Measurements from ENCODE around the gene TFDP1. TPM values are rescaled to one million over a fixed set of nuclear protein-coding genes. Genes with fewer than 3 reads are reported as not detected.

The TFDP1 gene
- total and polyA plus RNA-seq, 4 donors, result 17.4 to 36.6 (median 33.1) TPM

DNA sequence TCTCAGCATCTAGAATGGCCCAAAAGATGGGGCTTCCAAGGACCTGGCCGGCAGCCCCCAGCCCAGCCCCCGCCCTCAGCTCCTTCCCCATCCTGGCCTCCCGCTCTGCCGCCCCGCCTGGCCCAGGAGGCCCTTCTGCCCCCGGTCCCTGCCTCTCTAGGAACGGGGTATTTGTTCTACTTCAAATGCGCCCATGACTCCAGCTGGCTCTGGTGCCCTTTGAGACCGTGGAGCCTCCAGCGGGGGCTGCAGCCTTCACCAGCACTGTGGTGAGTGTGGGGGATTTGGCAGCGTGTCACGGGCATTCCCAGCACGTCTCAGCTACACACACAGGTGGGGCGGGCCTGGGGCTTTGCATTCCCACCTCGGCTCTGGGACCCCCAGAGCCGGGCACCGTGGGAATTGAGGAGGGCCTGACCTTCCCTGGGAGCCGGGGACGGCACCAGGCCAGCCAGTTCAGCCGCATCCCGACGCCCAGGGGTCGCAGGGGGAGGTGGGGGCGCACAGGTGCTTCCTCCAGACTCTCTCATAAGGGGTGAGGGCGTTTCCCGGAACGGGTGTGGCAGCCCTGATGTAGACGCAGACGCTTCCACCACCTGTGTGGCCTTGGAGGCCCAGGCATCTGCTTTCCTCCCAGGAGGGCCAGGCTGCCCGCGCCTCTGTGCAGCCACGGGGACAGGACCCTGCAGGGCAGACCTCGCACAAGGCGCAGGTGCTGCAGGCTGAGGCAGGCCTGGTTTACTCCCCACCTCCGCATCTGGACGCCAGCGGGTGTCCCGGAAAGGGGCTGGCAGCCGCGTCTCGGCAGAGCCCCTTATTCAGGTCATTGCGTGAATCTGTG is 72.5 kb downstream of the TFDP1 start:
- ATAC-seq (ENCODE audit: low FRiP score) (no peak), DNase-seq (peak; percentile 42 to 70)
- H3K4me1 ChIP-seq (ENCODE audit: control insufficient read depth in 1 of 2, insufficient read depth in 2 of 2, low read length in 2 of 2), result no peaks in the 10 kb centered on the region
- intact Hi-C loops (cut with DNase I), result no loop called here
- WGBS, 2 donors, result 90 to 92% methylated on average over 41 to 42 of the region's 42 CpGs
- no peaks in the 10 kb centered on the region for H3K9me3 ChIP-seq (ENCODE audit: control insufficient read depth, low read length)
- no peaks in the 10 kb centered on the region for H3K36me3 ChIP-seq (ENCODE audit: control insufficient read depth in 1 of 2, insufficient read depth in 2 of 2, low read length in 1 of 2)
- no peak overlapping the region for H3K27ac ChIP-seq (ENCODE audit: low read depth in 1 of 2, low read length in 2 of 2)
- H3K27me3 ChIP-seq (ENCODE audit: control insufficient read depth in 1 of 2, insufficient read depth in 2 of 2, low read length in 1 of 2), result no peaks in the 10 kb centered on the region
- no peak overlapping the region for H3K4me3 ChIP-seq (ENCODE audit: low read length in 2 of 2)

DNA sequence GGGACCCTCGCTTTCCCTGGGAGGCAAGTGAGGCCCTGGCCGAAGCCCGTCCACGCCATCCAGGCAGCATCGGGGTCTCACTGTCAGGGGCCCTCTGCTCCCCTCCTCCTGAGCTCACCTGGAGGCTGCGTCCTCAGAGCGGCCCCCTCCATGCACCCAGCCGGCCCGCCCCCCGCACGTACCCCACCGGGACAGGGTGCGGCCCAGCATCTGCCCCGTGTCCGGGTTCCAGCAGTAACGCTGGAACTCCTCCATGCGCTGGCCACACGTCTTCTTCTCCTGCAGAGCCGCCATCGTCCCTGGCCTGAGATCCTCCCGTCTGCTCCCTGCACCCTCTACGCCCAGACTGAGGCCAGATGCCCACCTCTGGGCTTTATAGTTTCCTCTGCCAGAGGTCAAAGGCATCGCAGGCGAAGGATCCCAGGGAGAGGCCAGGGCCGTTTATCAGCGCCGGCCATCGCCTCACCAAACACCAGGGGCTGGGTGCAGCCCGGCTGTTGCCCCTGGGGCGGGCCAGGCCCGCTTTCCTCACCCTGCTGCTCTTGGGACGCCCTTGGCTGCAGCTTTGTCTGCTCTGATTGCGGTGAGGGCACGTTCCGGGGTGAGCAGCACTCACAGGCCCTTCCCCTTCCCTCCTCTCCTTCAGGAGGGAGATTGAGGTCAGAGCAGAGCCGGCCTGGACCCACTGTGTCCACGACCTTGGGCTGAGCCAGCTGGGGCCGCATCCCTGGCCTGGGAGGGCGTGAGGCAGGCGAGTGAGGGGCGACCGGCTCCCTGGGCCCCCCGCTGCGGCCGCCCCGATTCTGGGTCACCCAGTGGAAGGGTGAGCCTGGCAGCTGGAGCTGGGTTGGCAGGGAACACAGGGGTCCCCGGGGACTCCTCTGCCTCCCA is 73.5 kb downstream of the TFDP1 start, which contains the start of gene ATP4B:
Gene ATP4B, minus strand, starts transcription at position 348 of the 891 bp plus-strand sequence. Its CDS starts 54 bp downstream, at position 294.
- WGBS, 2 donors, result 90 to 92% methylated on average over 47 of the region's 47 CpGs
- peak; percentile 41 to 57 for DNase-seq

GRCh38 chr13:113658836-113659235 is 74.3 kb downstream of the TFDP1 start:
- Histone ChIP-seq H3K36me3 (ENCODE audit: control insufficient read depth in 1 of 2, insufficient read depth in 2 of 2, low read length in 1 of 2) (no peaks in the 10 kb centered on the region), H3K9me3 (ENCODE audit: control insufficient read depth, low read length) (no peaks in the 10 kb centered on the region), H3K27me3 (ENCODE audit: control insufficient read depth in 1 of 2, insufficient read depth in 2 of 2, low read length in 1 of 2) (no peaks in the 10 kb centered on the region), H3K4me3 (ENCODE audit: low read length in 2 of 2) (no peak overlapping the region), H3K27ac (ENCODE audit: low read depth in 1 of 2, low read length in 2 of 2) (no peak overlapping the region), H3K4me1 (ENCODE audit: control insufficient read depth in 1 of 2, insufficient read depth in 2 of 2, low read length in 2 of 2) (no peaks in the 10 kb centered on the region)
- intact Hi-C loops (cut with DNase I), result no loop called here
- no peak for ATAC-seq (ENCODE audit: low FRiP score)
- WGBS, 2 donors, result 78 to 81% methylated on average over 13 to 14 of the region's 14 CpGs
- DNase-seq, result peak; percentile 21 to 46

More for the DNA sequence above, 73.5 kb downstream of the TFDP1 start, which contains the start of gene ATP4B:
- H3K4me1 ChIP-seq (ENCODE audit: control insufficient read depth in 1 of 2, insufficient read depth in 2 of 2, low read length in 2 of 2), result no peaks in the 10 kb centered on the region
- no peak within 1 kb of the TSS for H3K4me3 ChIP-seq (ENCODE audit: low read length in 2 of 2)
- H3K27me3 ChIP-seq (ENCODE audit: control insufficient read depth in 1 of 2, insufficient read depth in 2 of 2, low read length in 1 of 2), result no peaks in the 10 kb centered on the region
- no peaks in the 10 kb centered on the region for H3K9me3 ChIP-seq (ENCODE audit: control insufficient read depth, low read length)
- peak; percentile 42 for ATAC-seq (ENCODE audit: low FRiP score)
- H3K27ac ChIP-seq (ENCODE audit: low read depth in 1 of 2, low read length in 2 of 2), result no peak within 1 kb of the TSS
- no peaks in the 10 kb centered on the region for H3K36me3 ChIP-seq (ENCODE audit: control insufficient read depth in 1 of 2, insufficient read depth in 2 of 2, low read length in 1 of 2)
- intact Hi-C loops (cut with DNase I), result no loop called here

- Histone ChIP-seq H3K27ac (ENCODE audit: low read depth in 1 of 2, low read length in 2 of 2) (no peak overlapping the region), H3K9me3 (ENCODE audit: control insufficient read depth, low read length) (no peaks in the 10 kb centered on the region), H3K27me3 (ENCODE audit: control insufficient read depth in 1 of 2, insufficient read depth in 2 of 2, low read length in 1 of 2) (no peaks in the 10 kb centered on the region), H3K4me1 (ENCODE audit: control insufficient read depth in 1 of 2, insufficient read depth in 2 of 2, low read length in 2 of 2) (no peaks in the 10 kb centered on the region), H3K36me3 (ENCODE audit: control insufficient read depth in 1 of 2, insufficient read depth in 2 of 2, low read length in 1 of 2) (no peaks in the 10 kb centered on the region), H3K4me3 (ENCODE audit: low read length in 2 of 2) (no peak overlapping the region)
- 82 to 86% methylated on average over 8 of the region's 8 CpGs for WGBS, 2 donors
- intact Hi-C loops (cut with DNase I), result no loop called here
- no peak for ATAC-seq (ENCODE audit: low FRiP score)
- no peak for DNase-seq
Measured at GRCh38 chr13:113659337-113659736, 74.8 kb downstream of the TFDP1 start.

- H3K4me3 ChIP-seq (ENCODE audit: low read length in 2 of 2), result no peak overlapping the region
- no peaks in the 10 kb centered on the region for H3K9me3 ChIP-seq (ENCODE audit: control insufficient read depth, low read length)
- no peaks in the 10 kb centered on the region for H3K27me3 ChIP-seq (ENCODE audit: control insufficient read depth in 1 of 2, insufficient read depth in 2 of 2, low read length in 1 of 2)
- no peak for ATAC-seq (ENCODE audit: low FRiP score)
- no peak overlapping the region for H3K27ac ChIP-seq (ENCODE audit: low read depth in 1 of 2, low read length in 2 of 2)
- no peaks in the 10 kb centered on the region for H3K36me3 ChIP-seq (ENCODE audit: control insufficient read depth in 1 of 2, insufficient read depth in 2 of 2, low read length in 1 of 2)
- WGBS, 2 donors, result 89 to 94% methylated on average over 3 of the region's 3 CpGs
- intact Hi-C loops (cut with DNase I), result no loop called here
- peak in 1 of 2 donors; percentile 37 for DNase-seq
- no peaks in the 10 kb centered on the region for H3K4me1 ChIP-seq (ENCODE audit: control insufficient read depth in 1 of 2, insufficient read depth in 2 of 2, low read length in 2 of 2)
Measured at GRCh38 chr13:113660066-113660465, 75.5 kb downstream of the TFDP1 start.

- no peak for DNase-seq
- H3K4me3 ChIP-seq (ENCODE audit: low read length in 2 of 2), result no peak overlapping the region
- intact Hi-C loops (cut with DNase I), result no loop called here
- no peaks in the 10 kb centered on the region for H3K27me3 ChIP-seq (ENCODE audit: control insufficient read depth in 1 of 2, insufficient read depth in 2 of 2, low read length in 1 of 2)
- no peaks in the 10 kb centered on the region for H3K9me3 ChIP-seq (ENCODE audit: control insufficient read depth, low read length)
- no peak for ATAC-seq (ENCODE audit: low FRiP score)
- no peak overlapping the region for H3K27ac ChIP-seq (ENCODE audit: low read depth in 1 of 2, low read length in 2 of 2)
- 90 to 98% methylated on average over 2 of the region's 2 CpGs for WGBS, 2 donors
- H3K36me3 ChIP-seq (ENCODE audit: control insufficient read depth in 1 of 2, insufficient read depth in 2 of 2, low read length in 1 of 2), result no peaks in the 10 kb centered on the region
- no peaks in the 10 kb centered on the region for H3K4me1 ChIP-seq (ENCODE audit: control insufficient read depth in 1 of 2, insufficient read depth in 2 of 2, low read length in 2 of 2)
Measured at GRCh38 chr13:113661509-113661908, 77.0 kb downstream of the TFDP1 start.

DNA sequence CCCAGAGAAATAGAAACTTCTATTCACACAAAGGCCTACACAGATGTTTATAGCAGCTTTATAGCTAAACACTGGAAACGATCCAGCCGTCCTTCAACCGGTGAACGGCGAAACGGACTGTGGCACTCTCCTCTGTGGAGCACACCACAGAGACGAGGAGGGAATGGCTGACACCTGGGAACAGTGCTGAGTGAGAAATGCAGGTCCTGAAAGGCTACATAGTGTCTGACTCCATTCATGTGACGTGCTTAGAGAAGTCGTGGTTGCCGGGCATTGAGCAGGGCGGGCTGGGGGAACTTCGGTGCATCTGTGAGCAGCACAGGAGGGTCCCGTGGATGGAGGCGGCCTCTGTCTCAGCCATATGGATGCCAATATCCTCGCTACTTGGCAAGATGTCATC is 79.4 kb downstream of the TFDP1 start:
- no peaks in the 10 kb centered on the region for H3K27me3 ChIP-seq (ENCODE audit: control insufficient read depth in 1 of 2, insufficient read depth in 2 of 2, low read length in 1 of 2)

GRCh38 chr13:113664751-113665596 is 80.4 kb downstream of the TFDP1 start:
- Histone ChIP-seq H3K36me3 (ENCODE audit: control insufficient read depth in 1 of 2, insufficient read depth in 2 of 2, low read length in 1 of 2) (no peaks in the 10 kb centered on the region), H3K4me1 (ENCODE audit: control insufficient read depth in 1 of 2, insufficient read depth in 2 of 2, low read length in 2 of 2) (no peaks in the 10 kb centered on the region), H3K27ac (ENCODE audit: low read depth in 1 of 2, low read length in 2 of 2) (no peak overlapping the region), H3K9me3 (ENCODE audit: control insufficient read depth, low read length) (no peaks in the 10 kb centered on the region), H3K4me3 (ENCODE audit: low read length in 2 of 2) (no peak overlapping the region), H3K27me3 (ENCODE audit: control insufficient read depth in 1 of 2, insufficient read depth in 2 of 2, low read length in 1 of 2) (no peaks in the 10 kb centered on the region)
- DNase-seq, result peak; percentile 26 to 55
- ATAC-seq (ENCODE audit: low FRiP score), result no peak
- intact Hi-C loops (cut with DNase I), result no loop called here
- 69 to 73% methylated on average over 21 of the region's 21 CpGs for WGBS, 2 donors

More for the DNA sequence above, 79.4 kb downstream of the TFDP1 start:
- ATAC-seq (ENCODE audit: low FRiP score), result no peak
- H3K36me3 ChIP-seq (ENCODE audit: control insufficient read depth in 1 of 2, insufficient read depth in 2 of 2, low read length in 1 of 2), result no peaks in the 10 kb centered on the region
- intact Hi-C loops (cut with DNase I), result no loop called here
- no peaks in the 10 kb centered on the region for H3K4me1 ChIP-seq (ENCODE audit: control insufficient read depth in 1 of 2, insufficient read depth in 2 of 2, low read length in 2 of 2)
- no peaks in the 10 kb centered on the region for H3K9me3 ChIP-seq (ENCODE audit: control insufficient read depth, low read length)
- H3K27ac ChIP-seq (ENCODE audit: low read depth in 1 of 2, low read length in 2 of 2), result no peak overlapping the region
- 65 to 72% methylated on average over 15 of the region's 15 CpGs for WGBS, 2 donors
- DNase-seq, result peak; percentile 28 to 65
- H3K4me3 ChIP-seq (ENCODE audit: low read length in 2 of 2), result no peak overlapping the region
